Activated CD4-positive, alpha-beta T cell treated with anti-CD3 and anti-CD28 coated beads, Interleukin-2, Interleukin-6, amounts not matched to agents 100 ng/mL and 50 ng/mL, durations not matched to agents 16 hours and 8 hours (primary cell): Measurements from ENCODE around the gene SYT8.
"Not testable (repeated sequence)": the region's sequence is repeated elsewhere in the genome, so short reads cannot be mapped to it uniquely, and the experiment has no call there.

Source experiments
- DNase-seq: peaks from one replicate; pipeline ENCODE4 v3.0.0-alpha.2; 2020

Gene SYT8

GRCh38 chr11:1862588-1863351, 28.0 kb downstream of the SYT8 start:
- no peak for DNase-seq

- DNase-seq: no peak
Observed at GRCh38 chr11:1863352-1864216, 28.8 kb downstream of the SYT8 start.

- no peak for DNase-seq
Observed at GRCh38 chr11:1864231-1864630, 29.4 kb downstream of the SYT8 start.

- DNase-seq: no peak
Observed at GRCh38 chr11:1864831-1865665, 30.3 kb downstream of the SYT8 start.

- DNase-seq: no peak
Observed at GRCh38 chr11:1866226-1866625, 31.4 kb downstream of the SYT8 start.

GRCh38 chr11:1866776-1867175, 32.0 kb downstream of the SYT8 start:
- DNase-seq: no peak

- no peak for DNase-seq
Observed at GRCh38 chr11:1867381-1867780, 32.6 kb downstream of the SYT8 start.

GRCh38 chr11:1868056-1868635, 33.4 kb downstream of the SYT8 start:
- no peak for DNase-seq

GRCh38 chr11:1868636-1869291, 34.0 kb downstream of the SYT8 start:
- no peak for DNase-seq

- no peak for DNase-seq
Observed at GRCh38 chr11:1869427-1870325, 34.9 kb downstream of the SYT8 start.

GRCh38 chr11:1870326-1870696, 35.5 kb downstream of the SYT8 start:
- DNase-seq: no peak

GRCh38 chr11:1870721-1871466, 36.1 kb downstream of the SYT8 start:
- DNase-seq: peak; percentile 33

- DNase-seq: no peak
Observed at GRCh38 chr11:1871531-1871930, 36.7 kb downstream of the SYT8 start.

GRCh38 chr11:1872267-1872985, 37.6 kb downstream of the SYT8 start:
- no peak for DNase-seq

GRCh38 chr11:1873048-1873812, 38.4 kb downstream of the SYT8 start:
- DNase-seq: no peak

- DNase-seq: not testable (repeated sequence)
Observed at GRCh38 chr11:1873813-1874150, 39.0 kb downstream of the SYT8 start.

GRCh38 chr11:1874441-1875092, 39.8 kb downstream of the SYT8 start:
- DNase-seq: not testable (repeated sequence)

GRCh38 chr11:1875093-1875850, 40.5 kb downstream of the SYT8 start:
- DNase-seq: no peak
